Measurements from ENCODE around the gene FAT1.

- TF ChIP-seq CTCF (IDR thresholded peaks at IDR 0.05; ENCODE audit: extremely low read depth in 1 of 2, insufficient read depth in 1 of 2, low read depth in 1 of 2, low read length in 2 of 2) (no peak), POLR2AphosphoS5 (IDR thresholded peaks at IDR 0.05; ENCODE audit: insufficient read depth, low read depth, low read length) (no peak)
These were observed 16.3 kb upstream of the FAT1 start for GRCh38 chr4:186739802-186740434.
